ENCODE data around the gene YIPF5.

YIPF5 gene

GRCh38 chr5:144194144-144194543, 23.7 kb upstream of the YIPF5 start:
- Mint-ChIP-seq H3K9me3 (no peaks in the 10 kb centered on the region), H3K27me3 (peaks cover 3% of the 10 kb centered on the region), H3K4me3 (no peak overlapping the region), H3K27ac (no peak overlapping the region), H3K36me3 (no peaks in the 10 kb centered on the region), H3K4me1 (no peaks in the 10 kb centered on the region)
- CTCF ChIA-PET: interaction anchor here (0.8 to 2.3 kb wide), 4 partner anchors 8 to 52 kb away, joined by 3 to 15 read pairs (median 4); no protein-coding TSS in a partner anchor
- DNase-seq: no peak

- H3K36me3 Mint-ChIP-seq: no peaks in the 10 kb centered on the region
These were observed 22.2 kb upstream of the YIPF5 start for GRCh38 chr5:144192661-144193060.

GRCh38 chr5:144191998-144192397, 21.5 kb upstream of the YIPF5 start:
- DNase-seq: peak; percentile 29
- Mint-ChIP-seq H3K27me3 (peaks cover 3% of the 10 kb centered on the region), H3K9me3 (no peaks in the 10 kb centered on the region), H3K4me1 (no peaks in the 10 kb centered on the region), H3K36me3 (no peaks in the 10 kb centered on the region), H3K27ac (no peak overlapping the region), H3K4me3 (no peak overlapping the region)
- CTCF ChIA-PET: interaction anchor here (0.8 to 2.3 kb wide), 11 partner anchors 12 to 1189 kb away, joined by 3 to 15 read pairs (median 4); partner anchors contain the start of genes KCTD16, NR3C1 and YIPF5

More at GRCh38 chr5:144192661-144193060, 22.2 kb upstream of the YIPF5 start:
- Mint-ChIP-seq H3K9me3 (no peaks in the 10 kb centered on the region), H3K27me3 (peaks cover 3% of the 10 kb centered on the region), H3K4me1 (no peaks in the 10 kb centered on the region), H3K4me3 (no peak overlapping the region), H3K27ac (no peak overlapping the region)
- CTCF ChIA-PET: interaction anchor here (0.6 to 2.3 kb wide), 7 partner anchors 12 to 1190 kb away, joined by 3 to 15 read pairs (median 4); partner anchors contain the start of gene NR3C1
- no peak for DNase-seq

GRCh38 chr5:144191531-144191930, 21.1 kb upstream of the YIPF5 start:
- Mint-ChIP-seq H3K27ac (no peak overlapping the region), H3K36me3 (no peaks in the 10 kb centered on the region), H3K27me3 (peaks cover 3% of the 10 kb centered on the region), H3K4me3 (peak overlapping the region; percentile 4), H3K4me1 (no peaks in the 10 kb centered on the region), H3K9me3 (no peaks in the 10 kb centered on the region)
- DNase-seq: no peak
- CTCF ChIA-PET: interaction anchor here (0.7 to 1.7 kb wide), 10 partner anchors 21 to 1189 kb away, joined by 3 to 10 read pairs (median 4); partner anchors contain the start of genes KCTD16 and YIPF5

- Mint-ChIP-seq H3K27me3 (no peaks in the 10 kb centered on the region), H3K36me3 (no peaks in the 10 kb centered on the region), H3K4me3 (peak overlapping the region; percentile 49), H3K9me3 (no peaks in the 10 kb centered on the region), H3K27ac (peak overlapping the region; percentile 92), H3K4me1 (peaks cover 10% of the 10 kb centered on the region)
- DNase-seq: peak; percentile 79
- CTCF ChIA-PET: interaction anchor here (1.0 to 1.4 kb wide), 3 partner anchors 8 to 1187 kb away, joined by 3 read pairs; no protein-coding TSS in a partner anchor
These were observed 19.5 kb upstream of the YIPF5 start for GRCh38 chr5:144189800-144190429.

GRCh38 chr5:144187699-144188294, 17.3 kb upstream of the YIPF5 start:
- Mint-ChIP-seq H3K4me3 (peak overlapping the region; percentile 39), H3K36me3 (no peaks in the 10 kb centered on the region), H3K4me1 (peaks cover 16% of the 10 kb centered on the region), H3K27me3 (no peaks in the 10 kb centered on the region), H3K9me3 (no peaks in the 10 kb centered on the region), H3K27ac (peak overlapping the region; percentile 92)
- peak; percentile 89 for DNase-seq
- CTCF ChIA-PET: interaction anchor here (1.0 to 2.1 kb wide), 4 partner anchors 8 to 17 kb away, joined by 3 to 6 read pairs (median 4); partner anchors contain the start of genes KCTD16 and YIPF5

- no peak for DNase-seq
- no peak overlapping the region for H3K27ac Mint-ChIP-seq
- peaks cover 18% of the 10 kb centered on the region for H3K4me1 Mint-ChIP-seq
- CTCF ChIA-PET: interaction anchor here (0.8 to 1.1 kb wide), 2 partner anchors 12 to 36 kb away, joined by 3 read pairs; partner anchors contain the start of genes KCTD16 and YIPF5
- H3K4me3 Mint-ChIP-seq: no peak overlapping the region
- no peaks in the 10 kb centered on the region for H3K36me3 Mint-ChIP-seq
- H3K9me3 Mint-ChIP-seq: no peaks in the 10 kb centered on the region
- H3K27me3 Mint-ChIP-seq: no peaks in the 10 kb centered on the region
These were observed 12.9 kb upstream of the YIPF5 start for GRCh38 chr5:144183254-144183889.

- H3K27me3 Mint-ChIP-seq: peaks cover 1% of the 10 kb centered on the region
- H3K27ac Mint-ChIP-seq: no peak overlapping the region
- no peak overlapping the region for H3K4me3 Mint-ChIP-seq
- H3K9me3 Mint-ChIP-seq: no peaks in the 10 kb centered on the region
- no peak for DNase-seq
- no peaks in the 10 kb centered on the region for H3K36me3 Mint-ChIP-seq
- CTCF ChIA-PET: interaction anchor here (1.2 kb wide), 1 partner anchor 9 kb away, joined by 3 read pairs; no protein-coding TSS in a partner anchor
- peaks cover 7% of the 10 kb centered on the region for H3K4me1 Mint-ChIP-seq
These were observed 8.8 kb upstream of the YIPF5 start for GRCh38 chr5:144179226-144179625.

GRCh38 chr5:144177548-144177947, 7.1 kb upstream of the YIPF5 start:
- H3K4me1 Mint-ChIP-seq: peaks cover 1% of the 10 kb centered on the region
- no peak overlapping the region for H3K27ac Mint-ChIP-seq
- no peak overlapping the region for H3K4me3 Mint-ChIP-seq
- CTCF ChIA-PET: no interaction called here
- H3K36me3 Mint-ChIP-seq: no peaks in the 10 kb centered on the region
- H3K27me3 Mint-ChIP-seq: peaks cover 4% of the 10 kb centered on the region
- H3K9me3 Mint-ChIP-seq: no peaks in the 10 kb centered on the region
- DNase-seq: no peak

GRCh38 chr5:144173766-144174165, 3.3 kb upstream of the YIPF5 start:
- Mint-ChIP-seq H3K27me3 (peaks cover 4% of the 10 kb centered on the region), H3K27ac (no peak overlapping the region), H3K4me1 (peaks cover 23% of the 10 kb centered on the region), H3K9me3 (no peaks in the 10 kb centered on the region), H3K36me3 (peaks cover 8% of the 10 kb centered on the region), H3K4me3 (no peak overlapping the region)
- no peak for DNase-seq
- CTCF ChIA-PET: interaction anchor here (1.2 kb wide), 2 partner anchors 12 to 14 kb away, joined by 3 to 4 read pairs; no protein-coding TSS in a partner anchor

- Mint-ChIP-seq H3K27ac (peak overlapping the region; percentile 89), H3K36me3 (peaks cover 25% of the 10 kb centered on the region), H3K9me3 (no peaks in the 10 kb centered on the region), H3K27me3 (peaks cover 4% of the 10 kb centered on the region), H3K4me3 (peak overlapping the region; percentile 85), H3K4me1 (peaks cover 45% of the 10 kb centered on the region)
- no peak for DNase-seq
- CTCF ChIA-PET: interaction anchor here (1.0 to 1.8 kb wide), 2 partner anchors 18 to 21 kb away, joined by 5 to 6 read pairs; no protein-coding TSS in a partner anchor
These were observed 569 bp downstream of the YIPF5 start for GRCh38 chr5:144169904-144170275.

- no peaks in the 10 kb centered on the region for H3K9me3 Mint-ChIP-seq
- DNase-seq: no peak
- peaks cover 30% of the 10 kb centered on the region for H3K36me3 Mint-ChIP-seq
- CTCF ChIA-PET: no interaction called here
- H3K4me3 Mint-ChIP-seq: no peak overlapping the region
- H3K27ac Mint-ChIP-seq: no peak overlapping the region
- H3K27me3 Mint-ChIP-seq: no peaks in the 10 kb centered on the region
- H3K4me1 Mint-ChIP-seq: peaks cover 45% of the 10 kb centered on the region
These were observed 2.5 kb downstream of the YIPF5 start for GRCh38 chr5:144167998-144168397.

- Mint-ChIP-seq H3K4me1 (peaks cover 43% of the 10 kb centered on the region), H3K4me3 (no peak overlapping the region), H3K9me3 (no peaks in the 10 kb centered on the region), H3K27me3 (no peaks in the 10 kb centered on the region), H3K27ac (no peak overlapping the region), H3K36me3 (peaks cover 37% of the 10 kb centered on the region)
- DNase-seq: no peak
- CTCF ChIA-PET: no interaction called here
These were observed 3.8 kb downstream of the YIPF5 start for GRCh38 chr5:144166696-144167095.

GRCh38 chr5:144162686-144163085, 7.8 kb downstream of the YIPF5 start:
- no peak overlapping the region for H3K27ac Mint-ChIP-seq
- H3K36me3 Mint-ChIP-seq: peaks cover 42% of the 10 kb centered on the region
- no peaks in the 10 kb centered on the region for H3K27me3 Mint-ChIP-seq
- H3K9me3 Mint-ChIP-seq: no peaks in the 10 kb centered on the region
- peaks cover 12% of the 10 kb centered on the region for H3K4me1 Mint-ChIP-seq
- DNase-seq: no peak
- H3K4me3 Mint-ChIP-seq: no peak overlapping the region
- CTCF ChIA-PET: no interaction called here

Measured in activated naive CD4-positive, alpha-beta T cell treated with anti-CD3 and anti-CD28 coated beads, Interleukin-2, amount 10 ng/mL, durations not matched to agents 7 days and 5 days (primary cell).